Tibial nerve (tissue), 4 donors: Measurements from ENCODE around the gene POLK.

ENCODE experiments used
- CTCF ChIP-seq, 5 experiments: fragments of 200-600 bp in 3 of 5; fragments of 450-650 bp in 2 of 5; sonication (generic) in 3 of 5; IDR thresholded peaks; one replicate each; pipeline ENCODE4 v1.5.1; 2016 to 2019; ENCODE audit warnings: antibody characterized with exemption in 5 of 5, mild to moderate bottlenecking in 3 of 5, moderate library complexity in 2 of 5
- EP300 ChIP-seq, 2 donors: sonication (generic); formaldehyde crosslinking; IDR thresholded peaks; one replicate each; pipeline ENCODE4 v1.6.1; 2017; ENCODE audit warnings: antibody characterized with exemption in 2 of 2, mild to moderate bottlenecking in 1 of 2
- POLR2A ChIP-seq, 2 donors: fragments of 450-650 bp; IDR thresholded peaks; one replicate each; pipeline ENCODE4 v1.6.1; 2017; ENCODE audit warnings: antibody characterized with exemption in 2 of 2, mild to moderate bottlenecking in 2 of 2, moderate library complexity in 2 of 2

- TF ChIP-seq CTCF (IDR thresholded peaks at IDR 0.05) (no peak), POLR2A (IDR thresholded peaks at IDR 0.05) (no peak), EP300 (IDR thresholded peaks at IDR 0.05) (no peak)
Observed at GRCh38 chr5:75546830-75547229, 35.1 kb downstream of the POLK start.
